GOT3 (cell line): Measurements from ENCODE around the gene FRMD3.

Experiments used
- DNase-seq: peaks from one replicate; lab custom pipeline; 2025; ENCODE audit warnings: mixed read lengths; lab: John Stamatoyannopoulos, UW

Gene FRMD3

GRCh38 chr9:83538172-83538889, at the start of gene FRMD3:
Gene FRMD3, minus strand, starts transcription at chr9:83538401. Its CDS starts 170 bp downstream, at chr9:83538231.
- DNase-seq, result no peak

- no peak for DNase-seq
Measured at GRCh38 chr9:83584995-83585394, 46.8 kb upstream of the FRMD3 start.

GRCh38 chr9:83583151-83584014, 45.2 kb upstream of the FRMD3 start:
- no peak for DNase-seq

GRCh38 chr9:83582029-83582428, 43.8 kb upstream of the FRMD3 start:
- no peak for DNase-seq

- no peak for DNase-seq
Measured at GRCh38 chr9:83574482-83574881, 36.3 kb upstream of the FRMD3 start.

GRCh38 chr9:83572524-83572923, 34.3 kb upstream of the FRMD3 start:
- DNase-seq, result no peak

GRCh38 chr9:83570359-83570758, 32.2 kb upstream of the FRMD3 start:
- DNase-seq, result no peak

GRCh38 chr9:83569326-83569725, 31.1 kb upstream of the FRMD3 start:
- DNase-seq, result no peak

- DNase-seq, result no peak
Measured at GRCh38 chr9:83563360-83563759, 25.2 kb upstream of the FRMD3 start.

GRCh38 chr9:83560169-83560826, 22.1 kb upstream of the FRMD3 start:
- DNase-seq, result no peak

GRCh38 chr9:83557771-83558170, 19.6 kb upstream of the FRMD3 start:
- DNase-seq, result no peak

GRCh38 chr9:83557317-83557716, 19.1 kb upstream of the FRMD3 start:
- DNase-seq, result no peak

- DNase-seq, result no peak
Measured at GRCh38 chr9:83554278-83554677, 16.1 kb upstream of the FRMD3 start.

GRCh38 chr9:83544002-83544698, 5.9 kb upstream of the FRMD3 start:
- no peak for DNase-seq

GRCh38 chr9:83538890-83539238, 663 bp upstream of the FRMD3 start:
- DNase-seq, result no peak

- no peak for DNase-seq
Measured at GRCh38 chr9:83537331-83538171, 650 bp downstream of the FRMD3 start.

- no peak for DNase-seq
Measured at GRCh38 chr9:83536332-83536731, 1.9 kb downstream of the FRMD3 start.

- no peak for DNase-seq
Measured at GRCh38 chr9:83535736-83536135, 2.5 kb downstream of the FRMD3 start.

- DNase-seq, result no peak
Measured at GRCh38 chr9:83533296-83533695, 4.9 kb downstream of the FRMD3 start.

GRCh38 chr9:83526901-83527300, 11.3 kb downstream of the FRMD3 start:
- DNase-seq, result no peak

- DNase-seq, result no peak
Measured at GRCh38 chr9:83526211-83526610, 12.0 kb downstream of the FRMD3 start.
